Panc1 (cell line): Measurements from ENCODE around the gene DDI1. TPM values are rescaled to one million over a fixed set of nuclear protein-coding genes. Genes with fewer than 3 reads are reported as not detected.

Source experiments
- ATAC-seq: fragments of 200-7000 bp; cut with Tn5 transposase; 2 replicates; pipeline ENCODE4 v1.9.1; 2020; ENCODE audit warnings: mild to moderate bottlenecking, moderate library complexity
- BruUV-seq: library from RNA; stranded (reverse); fragments of 400-500 nt; replicated peaks from 2 replicates; lab custom pipeline; 2021; lab: Mats Ljungman, UMichigan
- CTCF ChIA-PET: fragments of 300-600 bp; sonication (Branson Sonifier 250); formaldehyde crosslinking; loops from one replicate; lab custom pipeline; 2022; ENCODE audit warnings: antibody characterized with exemption; lab: Charles Lee
- POLR2A ChIA-PET: fragments of 300-600 bp; sonication (Branson Sonifier 250); formaldehyde crosslinking; loops from one replicate; lab custom pipeline; 2022; ENCODE audit warnings: antibody characterized with exemption; lab: Charles Lee
- DNase-seq: peaks from one replicate; pipeline ENCODE4 v3.0.0-alpha.2; 2010; ENCODE audit warnings: low read depth, low spot score
- H3K27ac ChIP-seq: 2 replicates; pipeline ENCODE4 v1.5.1; 2011; ENCODE audit warnings: mild to moderate bottlenecking, low read length, inconsistent platforms
- H3K27me3 ChIP-seq: fragments of 200-500 bp; sonication (Bioruptor generic); 2 replicates; pipeline ENCODE4 v1.6.0; 2014; ENCODE audit warnings: low read length, inconsistent platforms; ENCODE audit not compliant: control insufficient read depth, insufficient read depth
- H3K36me3 ChIP-seq: fragments of 200-500 bp; sonication (Bioruptor generic); 2 replicates; pipeline ENCODE4 v1.5.1; 2014; ENCODE audit warnings: inconsistent platforms, mild to moderate bottlenecking, low read length, moderate library complexity; ENCODE audit not compliant: control insufficient read depth, insufficient read depth
- H3K4me1 ChIP-seq: 2 replicates; pipeline ENCODE4 v1.5.1; 2011; ENCODE audit warnings: inconsistent platforms, mild to moderate bottlenecking, low read length, moderate library complexity; ENCODE audit not compliant: control insufficient read depth, insufficient read depth
- H3K4me3 ChIP-seq, 2 experiments: 2 replicates each; pipeline ENCODE4 v1.5.1; 2011 to 2012; ENCODE audit warnings: low read depth in 2 of 2, low read length in 2 of 2, mild to moderate bottlenecking in 2 of 2, inconsistent platforms in 1 of 2, moderate library complexity in 1 of 2
- H3K9me3 ChIP-seq: fragments of 200-500 bp; sonication (Bioruptor generic); 2 replicates; pipeline ENCODE4 v1.5.1; 2014; ENCODE audit warnings: low read depth, mild to moderate bottlenecking, inconsistent platforms, low read length, moderate library complexity; ENCODE audit not compliant: control insufficient read depth, insufficient read depth
- CTCF ChIP-seq: fragments of 450-650 bp; IDR thresholded peaks from 2 replicates; pipeline ENCODE4 v1.5.1; 2017; ENCODE audit warnings: mild to moderate bottlenecking
- POLR2AphosphoS5 ChIP-seq: IDR thresholded peaks from 2 replicates; pipeline ENCODE4 v1.6.1; 2012; ENCODE audit warnings: mild to moderate bottlenecking, low read depth, low read length, moderate library complexity
- REST ChIP-seq, 2 experiments: IDR thresholded peaks; 2 replicates each; pipeline ENCODE4 v1.6.1; 2011 to 2012; ENCODE audit warnings: low read depth in 2 of 2, control low read depth in 1 of 2, low read length in 1 of 2, mild to moderate bottlenecking in 1 of 2, moderate library complexity in 1 of 2; ENCODE audit not compliant: insufficient read depth in 1 of 2
- SIN3A ChIP-seq: IDR thresholded peaks from 2 replicates; pipeline ENCODE4 v1.6.1; 2012; ENCODE audit warnings: low read depth, mild to moderate bottlenecking, low read length, moderate library complexity, borderline replicate concordance; ENCODE audit not compliant: insufficient read depth
- TCF7L2 ChIP-seq: IDR thresholded peaks from 2 replicates; pipeline ENCODE4 v1.6.1; 2011; ENCODE audit warnings: mild to moderate bottlenecking, low read depth, low read length, inconsistent platforms
- in situ Hi-C: cut with HindIII; loops from 2 replicates; pipeline ENCODE4 v1.10.0; 2016; ENCODE audit warnings: low sequenced_read_pairs, low pct_unique_long_range_greater_than_20kb
- intact Hi-C: fragments of 100-400 bp; cut with micrococcal nuclease; formaldehyde crosslinking; loops from one replicate; pipeline ENCODE4 v1.10.0; 2022; ENCODE audit not compliant: unreplicated experiment
- total RNA-seq: library from RNA; stranded (reverse); gene quantifications from one replicate; pipeline ENCODE4 v1.2.1, GENCODE V29; 2021; ENCODE audit not compliant: unreplicated experiment

DDI1 gene
- total RNA-seq, 1 experiment from 2014 or later = not detected

- no peaks in the 10 kb centered on the region for H3K9me3 ChIP-seq
- no peak overlapping the region for H3K27ac ChIP-seq
- H3K36me3 ChIP-seq = no peaks in the 10 kb centered on the region
- no peak for TF ChIP-seq REST (IDR thresholded peaks at IDR 0.05; ENCODE audit: insufficient read depth in 1 of 2, low read depth in 2 of 2, low read length in 1 of 2)
- no peak for TF ChIP-seq POLR2AphosphoS5
- TF ChIP-seq SIN3A = no peak
- no peak for TF ChIP-seq CTCF
- TF ChIP-seq TCF7L2 = no peak
- H3K27me3 ChIP-seq = no peaks in the 10 kb centered on the region
- POLR2A ChIA-PET = no interaction called here
- DNase-seq (no peak), ATAC-seq (no peak)
- H3K4me3 ChIP-seq = no peak overlapping the region
- intact Hi-C loops = no loop called here
- no TSS peak for BruUV-seq
- in situ Hi-C loops = no loop called here
- no peaks in the 10 kb centered on the region for H3K4me1 ChIP-seq
- CTCF ChIA-PET = no interaction called here
Measured at GRCh38 chr11:104055596-104055995, 19.2 kb downstream of the DDI1 start.

- no peaks in the 10 kb centered on the region for H3K9me3 ChIP-seq
- no peaks in the 10 kb centered on the region for H3K36me3 ChIP-seq
- DNase-seq (no peak), ATAC-seq (no peak)
- POLR2A ChIA-PET = no interaction called here
- BruUV-seq = no TSS peak
- no peak overlapping the region for H3K4me3 ChIP-seq
- H3K4me1 ChIP-seq = no peaks in the 10 kb centered on the region
- no peak for TF ChIP-seq CTCF
- TF ChIP-seq POLR2AphosphoS5 = no peak
- no peak for TF ChIP-seq SIN3A
- TF ChIP-seq TCF7L2 = no peak
- TF ChIP-seq REST (IDR thresholded peaks at IDR 0.05; ENCODE audit: insufficient read depth in 1 of 2, low read depth in 2 of 2, low read length in 1 of 2) = no peak
- CTCF ChIA-PET = no interaction called here
- in situ Hi-C loops = no loop called here
- no peak overlapping the region for H3K27ac ChIP-seq
- intact Hi-C loops = no loop called here
- H3K27me3 ChIP-seq = no peaks in the 10 kb centered on the region
Measured at GRCh38 chr11:104057908-104058307, 21.5 kb downstream of the DDI1 start.
